Neural cell (in vitro differentiated cells): ENCODE data around the gene PDIA2. TPM values are rescaled to one million over a fixed set of nuclear protein-coding genes. Genes with fewer than 3 reads are reported as not detected.

ENCODE experiments used
- H2AFZ ChIP-seq: fragments of 200-600, 300-800 bp; sonication (generic), shearing (Covaris generic); 2 replicates; pipeline ENCODE4 v1.6.0; 2014; ENCODE audit warnings: low read depth, mild to moderate bottlenecking, antibody characterized with exemption, low read length, moderate library complexity
- H3F3A ChIP-seq: fragments of 200-600 bp; shearing (Covaris generic); 2 replicates; pipeline ENCODE4 v1.6.1; 2016; ENCODE audit warnings: mild to moderate bottlenecking, moderate library complexity, mixed read lengths, antibody characterized with exemption, low read length; ENCODE audit not compliant: insufficient read depth, poor library complexity, severe bottlenecking
- H3K27ac ChIP-seq: fragments of 200-600, 300-800 bp; sonication (generic), shearing (Covaris generic); 2 replicates; pipeline ENCODE4 v1.5.1; 2014; ENCODE audit warnings: mild to moderate bottlenecking, low read length, moderate library complexity
- H3K27me3 ChIP-seq: fragments of 300-800, 200-600 bp; sonication (generic), shearing (Covaris generic); 2 replicates; pipeline ENCODE4 v1.6.0; 2014; ENCODE audit warnings: mild to moderate bottlenecking, low read depth, low read length, moderate library complexity; ENCODE audit not compliant: insufficient read depth
- H3K36me3 ChIP-seq: fragments of 300-800, 200-600 bp; sonication (generic), shearing (Covaris generic); 2 replicates; pipeline ENCODE4 v1.5.1; 2014; ENCODE audit warnings: mild to moderate bottlenecking, antibody characterized with exemption, low read length, moderate library complexity; ENCODE audit not compliant: insufficient read depth
- H3K4me2 ChIP-seq: fragments of 300-800, 200-600 bp; sonication (generic), shearing (Covaris generic); 2 replicates; pipeline ENCODE4 v1.6.0; 2014; ENCODE audit warnings: mild to moderate bottlenecking, low read length
- H3K4me3 ChIP-seq: fragments of 300-800, 200-600 bp; sonication (generic), shearing (Covaris generic); 2 replicates; pipeline ENCODE4 v1.5.1; 2014; ENCODE audit warnings: mild to moderate bottlenecking, low read length, moderate library complexity
- H3K79me2 ChIP-seq: fragments of 200-600 bp; shearing (Covaris generic); replicated peaks from 2 replicates; pipeline ENCODE4 v1.6.0; 2014; ENCODE audit warnings: mild to moderate bottlenecking, low read length, moderate library complexity; ENCODE audit not compliant: insufficient read depth
- H3K9ac ChIP-seq: fragments of 300-800, 200-600 bp; sonication (generic), shearing (Covaris generic); 2 replicates; pipeline ENCODE4 v1.6.1; 2016; ENCODE audit warnings: mild to moderate bottlenecking, low read length, mixed read lengths
- H3K9me2 ChIP-seq: fragments of 200-600 bp; shearing (Covaris generic); 2 replicates; pipeline ENCODE4 v1.6.1; 2016; ENCODE audit warnings: mild to moderate bottlenecking, low read length, mixed read lengths; ENCODE audit not compliant: insufficient read depth
- H3K9me3 ChIP-seq: fragments of 200-600, 300-800 bp; sonication (generic), shearing (Covaris generic); 2 replicates; pipeline ENCODE4 v1.6.1; 2016; ENCODE audit warnings: mild to moderate bottlenecking, mixed run types, low read length, moderate library complexity, mixed read lengths
- H4K20me1 ChIP-seq: fragments of 200-600 bp; shearing (Covaris generic); 2 replicates; pipeline ENCODE4 v1.6.1; 2016; ENCODE audit warnings: mild to moderate bottlenecking, mixed run types; ENCODE audit not compliant: insufficient read depth
- EP300 ChIP-seq: fragments of 450-650 bp; conservative IDR thresholded peaks from 2 replicates; pipeline ENCODE4 v1.6.1; 2014; ENCODE audit warnings: antibody characterized with exemption, mild to moderate bottlenecking, moderate library complexity; ENCODE audit not compliant: poor library complexity, severe bottlenecking
- EZH2 ChIP-seq: fragments of 200-600, 300-800 bp; shearing (Covaris generic), sonication (generic); IDR thresholded peaks from 2 replicates; pipeline ENCODE4 v1.6.1; 2014; ENCODE audit warnings: antibody characterized with exemption, low read length, borderline replicate concordance, mild to moderate bottlenecking; ENCODE audit not compliant: insufficient read depth, poor library complexity, severe bottlenecking
- MXI1 ChIP-seq: fragments of 450-650 bp; conservative IDR thresholded peaks from 2 replicates; pipeline ENCODE4 v1.6.1; 2014; ENCODE audit warnings: antibody characterized with exemption, mild to moderate bottlenecking; ENCODE audit not compliant: poor library complexity, severe bottlenecking
- POLR2AphosphoS5 ChIP-seq: IDR thresholded peaks from 2 replicates; pipeline ENCODE4 v1.6.1; 2012
- RAD21 ChIP-seq: fragments of 450-650 bp; conservative IDR thresholded peaks from 2 replicates; pipeline ENCODE4 v1.6.1; 2014; ENCODE audit warnings: antibody characterized with exemption, mild to moderate bottlenecking, moderate library complexity
- REST ChIP-seq: IDR thresholded peaks from 2 replicates; pipeline ENCODE4 v1.6.1; 2012; ENCODE audit warnings: borderline replicate concordance
- SMC3 ChIP-seq: fragments of 450-650 bp; conservative IDR thresholded peaks from 2 replicates; pipeline ENCODE4 v1.6.1; 2014; ENCODE audit warnings: antibody characterized with exemption, mild to moderate bottlenecking, moderate library complexity; ENCODE audit not compliant: poor library complexity
- TAF1 ChIP-seq: IDR thresholded peaks from 2 replicates; pipeline ENCODE4 v1.6.1; 2012; ENCODE audit warnings: low read depth
- polyA plus RNA-seq: library from polyadenylated mRNA; depleted of rRNA; stranded (reverse); fragments of >200 nt; gene quantifications from 2 replicates; pipeline ENCODE4 v1.2.3, GENCODE V29; 2014
- TF ChIP-seq, protein P1 (sequence below): fragments of 450-650 bp; IDR thresholded peaks from 2 replicates; pipeline ENCODE4 v1.5.1; 2014; ENCODE audit warnings: antibody characterized with exemption, mild to moderate bottlenecking, moderate library complexity; ENCODE audit not compliant: poor library complexity, severe bottlenecking

Gene PDIA2
- polyA plus RNA-seq, 1 donor from 2014 or later, result 109 TPM

GRCh38 chr16:265002-265529 lies 17.9 kb upstream of the PDIA2 start (continued):
- TF ChIP-seq, protein P1, sequence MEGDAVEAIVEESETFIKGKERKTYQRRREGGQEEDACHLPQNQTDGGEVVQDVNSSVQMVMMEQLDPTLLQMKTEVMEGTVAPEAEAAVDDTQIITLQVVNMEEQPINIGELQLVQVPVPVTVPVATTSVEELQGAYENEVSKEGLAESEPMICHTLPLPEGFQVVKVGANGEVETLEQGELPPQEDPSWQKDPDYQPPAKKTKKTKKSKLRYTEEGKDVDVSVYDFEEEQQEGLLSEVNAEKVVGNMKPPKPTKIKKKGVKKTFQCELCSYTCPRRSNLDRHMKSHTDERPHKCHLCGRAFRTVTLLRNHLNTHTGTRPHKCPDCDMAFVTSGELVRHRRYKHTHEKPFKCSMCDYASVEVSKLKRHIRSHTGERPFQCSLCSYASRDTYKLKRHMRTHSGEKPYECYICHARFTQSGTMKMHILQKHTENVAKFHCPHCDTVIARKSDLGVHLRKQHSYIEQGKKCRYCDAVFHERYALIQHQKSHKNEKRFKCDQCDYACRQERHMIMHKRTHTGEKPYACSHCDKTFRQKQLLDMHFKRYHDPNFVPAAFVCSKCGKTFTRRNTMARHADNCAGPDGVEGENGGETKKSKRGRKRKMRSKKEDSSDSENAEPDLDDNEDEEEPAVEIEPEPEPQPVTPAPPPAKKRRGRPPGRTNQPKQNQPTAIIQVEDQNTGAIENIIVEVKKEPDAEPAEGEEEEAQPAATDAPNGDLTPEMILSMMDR, result no peak
- no peak for TF ChIP-seq TAF1

- no peaks in the 10 kb centered on the region for H3K9me3 ChIP-seq
- no peaks in the 10 kb centered on the region for H3K36me3 ChIP-seq
- H3K27me3 ChIP-seq, result no peaks in the 10 kb centered on the region
- no peaks in the 10 kb centered on the region for H3K9me2 ChIP-seq
- H3K27ac ChIP-seq, result no peak overlapping the region
- H3K79me2 ChIP-seq, result no peaks in the 10 kb centered on the region
- no peak overlapping the region for H2AFZ ChIP-seq
- TF ChIP-seq RAD21 (no peak), SMC3 (no peak), POLR2AphosphoS5 (no peak), TAF1 (no peak), REST (no peak), EZH2 (no peak), EP300 (no peak), MXI1 (no peak)
- TF ChIP-seq, protein P1, result no peak
- no peak overlapping the region for H3K4me3 ChIP-seq
- H3F3A ChIP-seq, result no peaks in the 10 kb centered on the region
- H3K9ac ChIP-seq, result no peak overlapping the region
- H3K4me2 ChIP-seq, result no peak overlapping the region
- H4K20me1 ChIP-seq, result no peaks in the 10 kb centered on the region
Measured at GRCh38 chr16:265711-266110, 17.3 kb upstream of the PDIA2 start.
